ENCODE data around the gene MMRN2.

GRCh38 chr10:86960863-86961434 lies 3.5 kb upstream of the MMRN2 start:
- TF ChIP-seq CTCF (IDR thresholded peaks at IDR 0.05) (no peak), POLR2A (IDR thresholded peaks at IDR 0.05) (no peak)
